HepG2 (cell line): ENCODE data around the gene MAP1LC3B. TPM values are rescaled to one million over a fixed set of nuclear protein-coding genes. Genes with fewer than 3 reads are reported as not detected.
A peak's percentile ranks its signal among the peaks of the same experiment; 100 is the strongest.

Experiments
- ADNP ChIP-seq: sonication (generic); formaldehyde crosslinking; IDR thresholded peaks from 2 replicates; pipeline ENCODE4 v1.4.0; 2020; ENCODE audit warnings: missing genetic modification reagents
- AGO2 ChIP-seq: fragments of 200-400 bp; formaldehyde crosslinking; optimal IDR thresholded peaks from 2 replicates; pipeline ENCODE3; 2017; ENCODE audit warnings: mild to moderate bottlenecking, low read depth, low read length, moderate library complexity
- CBX5 ChIP-seq: sonication (generic); formaldehyde crosslinking; IDR thresholded peaks from 2 replicates; pipeline ENCODE4 v1.4.0; 2020; ENCODE audit warnings: missing genetic modification reagents, borderline replicate concordance
- DDIT3 ChIP-seq: sonication (generic); formaldehyde crosslinking; IDR thresholded peaks from 2 replicates; pipeline ENCODE4 v1.4.0; 2020; ENCODE audit warnings: mild to moderate bottlenecking, missing genetic modification reagents
- ETV6 ChIP-seq: sonication (generic); formaldehyde crosslinking; conservative IDR thresholded peaks from 2 replicates; pipeline ENCODE4 v1.4.0; 2020; ENCODE audit warnings: missing genetic modification reagents
- FIP1L1 ChIP-seq: fragments of 200-400 bp; formaldehyde crosslinking; IDR thresholded peaks from 2 replicates; pipeline ENCODE4 v1.6.1; 2018; ENCODE audit warnings: low read depth, mild to moderate bottlenecking, low read length, moderate library complexity, borderline replicate concordance; ENCODE audit not compliant: insufficient read depth
- HIVEP1 ChIP-seq: sonication (generic); formaldehyde crosslinking; IDR thresholded peaks from 2 replicates; pipeline ENCODE4 v1.4.0; 2020; ENCODE audit warnings: mild to moderate bottlenecking, missing genetic modification reagents
- JUN ChIP-seq: sonication (generic); formaldehyde crosslinking; IDR thresholded peaks from 2 replicates; pipeline ENCODE4 v1.4.0; 2020; ENCODE audit warnings: mild to moderate bottlenecking, missing genetic modification reagents
- KDM5B ChIP-seq: sonication (generic); formaldehyde crosslinking; IDR thresholded peaks from 2 replicates; pipeline ENCODE4 v1.4.0; 2020; ENCODE audit warnings: missing genetic modification reagents, mild to moderate bottlenecking, borderline replicate concordance
- KLF11 ChIP-seq: IDR thresholded peaks from 2 replicates; pipeline ENCODE4 v1.6.1; 2016; ENCODE audit warnings: missing compliant biosample characterization
- MAFG ChIP-seq: sonication (generic); formaldehyde crosslinking; IDR thresholded peaks from 2 replicates; pipeline ENCODE4 v1.5.1; 2020; ENCODE audit warnings: mild to moderate bottlenecking, missing genetic modification reagents
- MYC ChIP-seq: sonication (generic); formaldehyde crosslinking; IDR thresholded peaks from 2 replicates; pipeline ENCODE4 v1.9.0; 2021; ENCODE audit warnings: missing genetic modification reagents, borderline replicate concordance
- TFAP4 ChIP-seq: sonication (generic); IDR thresholded peaks from 2 replicates; pipeline ENCODE4 v1.6.1; 2016; ENCODE audit warnings: low read depth, borderline replicate concordance
- TFDP1 ChIP-seq: IDR thresholded peaks from 2 replicates; pipeline ENCODE4 v1.6.1; 2016; ENCODE audit warnings: missing compliant biosample characterization, missing genetic modification reagents, borderline replicate concordance
- ZC3H4 ChIP-seq: sonication (generic); formaldehyde crosslinking; IDR thresholded peaks from 2 replicates; pipeline ENCODE4 v1.4.0; 2020; ENCODE audit warnings: missing genetic modification reagents, borderline replicate concordance
- ZFP37 ChIP-seq: sonication (generic); formaldehyde crosslinking; IDR thresholded peaks from 2 replicates; pipeline ENCODE4 v1.4.0; 2020; ENCODE audit warnings: missing genetic modification reagents, borderline replicate concordance
- ZHX2 ChIP-seq, 2 experiments: sonication (generic) in 1 of 2; formaldehyde crosslinking in 1 of 2; IDR thresholded peaks; 2 replicates each; pipeline versions ENCODE4 v1.6.1 to v1.9.0; 2014 to 2022; ENCODE audit warnings: antibody characterized with exemption in 1 of 2, borderline replicate concordance in 1 of 2, inconsistent platforms in 1 of 2, low read depth in 1 of 2, missing genetic modification reagents in 1 of 2
- ZNF558 ChIP-seq: sonication (generic); formaldehyde crosslinking; IDR thresholded peaks from 2 replicates; pipeline ENCODE4 v1.9.0; 2022; ENCODE audit warnings: mild to moderate bottlenecking, missing genetic modification reagents, borderline replicate concordance
- ZNF562 ChIP-seq: sonication (generic); formaldehyde crosslinking; IDR thresholded peaks from 2 replicates; pipeline ENCODE4 v1.8.0; 2022; ENCODE audit warnings: missing genetic modification reagents, borderline replicate concordance
- ZNF761 ChIP-seq: sonication (generic); formaldehyde crosslinking; conservative IDR thresholded peaks from 2 replicates; pipeline ENCODE4 v1.4.0; 2020; ENCODE audit warnings: mild to moderate bottlenecking, missing genetic modification reagents
- polyA plus RNA-seq, 8 experiments: library from polyadenylated mRNA; depleted of rRNA in 3 of 8; stranded (reverse) in 7 of 8; unstranded in 1 of 8; fragments of >200 nt; fragmentation: Illumina TruSeq in 4 of 8; extraction: Trizol in 4 of 8; gene quantifications; 2 replicates each; pipeline versions ENCODE4 v1.2.1 to v1.2.3, GENCODE V29; 2011 to 2016; ENCODE audit warnings: low read depth in 4 of 8, missing spikeins in 1 of 8, mixed read lengths in 1 of 8; ENCODE audit not compliant: insufficient read depth in 1 of 8
- total RNA-seq, 5 experiments: library from RNA; depleted of rRNA; stranded (reverse); fragments of >200 nt; fragmentation: Illumina TruSeq; extraction: Trizol; gene quantifications; 2 replicates each; pipeline ENCODE4 v1.2.3, GENCODE V29; 2016; ENCODE audit warnings: low read depth in 1 of 5

Gene MAP1LC3B
- total and polyA plus RNA-seq, 2 of the 13 experiments (the other 11 are each of a cell fraction or from before 2014, with no cell fraction given), result 15.7 to 37.4 TPM

- TF ChIP-seq DDIT3 (CRISPR knock-in tag), result no peak; the same call in 1 of the 2 replicates
- TF ChIP-seq CBX5 (CRISPR knock-in tag), result 0 out of 2 replicates have a peak, but pooled peaks have one; percentile 21
- peak; percentile 43; the same call in 1 of the 2 replicates for TF ChIP-seq MYC (CRISPR knock-in tag)
- no peak for TF ChIP-seq TFDP1 (CRISPR knock-in tag)
- no peak for TF ChIP-seq ZFP37
- TF ChIP-seq ADNP (CRISPR knock-in tag), result no peak
- TF ChIP-seq ZC3H4 (CRISPR knock-in tag), result no peak
- no peak for TF ChIP-seq ZNF562 (CRISPR knock-in tag)
- peak; percentile 50; the same call in 1 of the 2 replicates for TF ChIP-seq KLF11 (CRISPR knock-in tag)
- peak; percentile 70; the same call in 1 of the 2 replicates for TF ChIP-seq TFAP4
- TF ChIP-seq ZNF558 (CRISPR knock-in tag), result no peak
- TF ChIP-seq ZHX2 (IDR thresholded peaks at IDR 0.05; ENCODE audit: low read depth), result peak; percentile 92
- TF ChIP-seq ZHX2 (CRISPR knock-in tag; IDR thresholded peaks at IDR 0.05; ENCODE audit: borderline replicate concordance), result no peak; the same call in 1 of the 2 replicates
- TF ChIP-seq KDM5B (CRISPR knock-in tag), result no peak
- TF ChIP-seq JUN (CRISPR knock-in tag), result peak; percentile 66
- no peak; the same call in 1 of the 2 replicates for TF ChIP-seq ETV6 (CRISPR knock-in tag)
- no peak for TF ChIP-seq AGO2
- TF ChIP-seq MAFG (CRISPR knock-in tag), result no peak
- no peak for TF ChIP-seq ZNF761 (CRISPR knock-in tag)
- no peak; the same call in 1 of the 2 replicates for TF ChIP-seq HIVEP1
- no peak for TF ChIP-seq FIP1L1
Measured at GRCh38 chr16:87387942-87388817, 4.0 kb upstream of the MAP1LC3B start (continued).
